HT1080 (cell line): ENCODE data around the gene TMEM174. TPM values are rescaled to one million over a fixed set of nuclear protein-coding genes. Genes with fewer than 3 reads are reported as not detected.

ENCODE experiments used
- DNase-seq: peaks from one replicate; pipeline ENCODE4 v3.0.0-alpha.2; 2015; ENCODE audit warnings: low read depth
- total RNA-seq: library from RNA; depleted of rRNA; stranded (reverse); fragments of >200 nt; shearing (Covaris generic); gene quantifications from 2 replicates; pipeline ENCODE4 v1.2.3, GENCODE V29; 2014; rRNA removed

The TMEM174 gene
- total RNA-seq, 1 experiment from 2014 or later: not detected

GRCh38 chr5:73221726-73222125 is 48.7 kb downstream of the TMEM174 start:
- no peak for DNase-seq

- no peak for DNase-seq
Measured at GRCh38 chr5:73222173-73222572, 49.2 kb downstream of the TMEM174 start.

Other genes starting within 250 kb of the TMEM174 start
- 8.1 and 9.5 TPM in 2 replicates for gene FCHO2, start 217.2 kb upstream of the TMEM174 start, total RNA-seq
- gene TMEM171, start 52.6 kb upstream of the TMEM174 start, total RNA-seq: not detected in 2 replicates